ENCODE measurements around the gene RYR3.

DNA sequence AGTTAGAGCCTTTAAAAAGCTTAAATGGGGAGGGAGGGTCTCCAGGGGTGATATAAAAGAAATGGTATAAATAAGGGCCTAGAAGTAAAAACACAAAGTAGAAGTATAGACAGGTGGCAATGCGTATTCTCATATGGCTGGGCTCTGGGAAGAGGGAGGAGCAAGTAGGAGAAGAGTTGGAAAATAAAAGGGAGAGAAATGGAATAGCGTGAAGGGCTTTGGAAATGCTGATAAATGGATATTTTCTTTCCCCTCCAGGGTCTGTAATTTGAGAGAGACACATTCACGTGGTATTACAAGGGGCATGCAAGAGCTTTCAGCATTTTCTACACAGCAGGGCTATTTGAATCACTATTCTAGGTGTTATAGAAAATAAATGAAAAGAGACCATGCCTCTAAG is 313.7 kb downstream of the RYR3 start:
- TF ChIP-seq, protein P1, sequence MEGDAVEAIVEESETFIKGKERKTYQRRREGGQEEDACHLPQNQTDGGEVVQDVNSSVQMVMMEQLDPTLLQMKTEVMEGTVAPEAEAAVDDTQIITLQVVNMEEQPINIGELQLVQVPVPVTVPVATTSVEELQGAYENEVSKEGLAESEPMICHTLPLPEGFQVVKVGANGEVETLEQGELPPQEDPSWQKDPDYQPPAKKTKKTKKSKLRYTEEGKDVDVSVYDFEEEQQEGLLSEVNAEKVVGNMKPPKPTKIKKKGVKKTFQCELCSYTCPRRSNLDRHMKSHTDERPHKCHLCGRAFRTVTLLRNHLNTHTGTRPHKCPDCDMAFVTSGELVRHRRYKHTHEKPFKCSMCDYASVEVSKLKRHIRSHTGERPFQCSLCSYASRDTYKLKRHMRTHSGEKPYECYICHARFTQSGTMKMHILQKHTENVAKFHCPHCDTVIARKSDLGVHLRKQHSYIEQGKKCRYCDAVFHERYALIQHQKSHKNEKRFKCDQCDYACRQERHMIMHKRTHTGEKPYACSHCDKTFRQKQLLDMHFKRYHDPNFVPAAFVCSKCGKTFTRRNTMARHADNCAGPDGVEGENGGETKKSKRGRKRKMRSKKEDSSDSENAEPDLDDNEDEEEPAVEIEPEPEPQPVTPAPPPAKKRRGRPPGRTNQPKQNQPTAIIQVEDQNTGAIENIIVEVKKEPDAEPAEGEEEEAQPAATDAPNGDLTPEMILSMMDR (IDR thresholded peaks at IDR 0.05) = no peak
- TF ChIP-seq POLR2A (IDR thresholded peaks at IDR 0.05) = no peak
